ENCODE results near the gene SLCO2A1. TPM values are rescaled to one million over a fixed set of nuclear protein-coding genes. Genes with fewer than 3 reads are reported as not detected.

The SLCO2A1 gene
- total RNA-seq, 4 donors from 2014 or later: 15.0 to 33.0 (median 19.2) TPM

- Histone ChIP-seq H3K27ac (no peak overlapping the region), H3K27me3 (no peaks in the 10 kb centered on the region), H3K4me1 (peaks cover 0 to 6% (median 0%) of the 10 kb centered on the region in 4 donors), H3K9me3 (no peaks in the 10 kb centered on the region), H3K4me3 (no peak overlapping the region), H3K36me3 (no peaks in the 10 kb centered on the region)
- DNase-seq: no peak
- TF ChIP-seq CTCF (IDR thresholded peaks at IDR 0.05): no peak
- no peak for TF ChIP-seq POLR2A (IDR thresholded peaks at IDR 0.05)
Observed at GRCh38 chr3:134044459-134044858, 14.7 kb upstream of the SLCO2A1 start.

GRCh38 chr3:134040066-134040465 is 10.3 kb upstream of the SLCO2A1 start:
- Histone ChIP-seq H3K27ac (peak overlapping the region in 3 of 4 donors; percentile 72 to 94 (median 89)), H3K4me3 (no peak overlapping the region), H3K4me1 (peaks cover 0 to 18% (median 0%) of the 10 kb centered on the region in 4 donors), H3K9me3 (no peaks in the 10 kb centered on the region), H3K36me3 (no peaks in the 10 kb centered on the region), H3K27me3 (no peaks in the 10 kb centered on the region)
- DNase-seq: no peak
- TF ChIP-seq POLR2A (IDR thresholded peaks at IDR 0.05) (no peak), CTCF (IDR thresholded peaks at IDR 0.05) (no peak)

DNA sequence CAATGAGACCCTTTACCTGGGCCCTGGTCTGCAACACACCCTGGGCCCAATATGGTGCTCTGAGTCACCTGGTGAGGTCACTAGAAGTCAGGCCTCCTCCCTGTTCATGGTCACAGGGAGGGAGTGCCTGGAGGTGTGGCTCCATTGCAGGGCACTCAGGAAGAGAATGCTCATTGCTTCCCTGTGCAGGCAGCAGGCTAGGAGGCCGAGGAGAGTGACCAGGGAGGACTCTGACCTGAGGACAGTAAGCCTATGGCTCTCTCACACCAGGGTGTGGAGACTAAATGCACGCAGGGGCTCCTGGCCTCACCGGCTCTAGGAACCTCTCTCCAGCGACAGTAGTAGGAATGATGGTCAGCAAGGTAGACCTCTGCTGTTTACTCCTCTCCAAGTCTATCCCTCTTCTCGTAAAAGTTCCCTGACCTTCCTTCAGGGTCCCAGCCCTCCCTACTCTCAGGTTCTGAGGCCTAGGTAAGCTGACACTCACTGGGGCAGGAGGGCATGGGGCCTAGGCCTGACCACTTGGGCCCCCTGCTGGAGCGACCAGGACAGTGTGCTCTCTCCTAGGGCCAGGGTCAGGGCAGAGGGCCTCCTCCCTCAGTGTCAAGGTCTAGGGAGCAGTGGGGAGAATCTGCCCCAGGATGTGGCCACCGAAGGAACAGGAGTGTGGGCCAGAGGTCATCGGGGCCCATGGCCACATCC is 9.6 kb upstream of the SLCO2A1 start:
- peak in 2 of 3 donors; percentile 88 to 90 for DNase-seq
- Histone ChIP-seq H3K4me3 (peak overlapping the region in 1 of 4 donors; percentile 15), H3K36me3 (no peaks in the 10 kb centered on the region), H3K4me1 (peaks cover 0 to 18% (median 0%) of the 10 kb centered on the region in 4 donors), H3K9me3 (no peaks in the 10 kb centered on the region), H3K27me3 (no peaks in the 10 kb centered on the region), H3K27ac (peak overlapping the region in 3 of 4 donors; percentile 72 to 94 (median 89))
- TF ChIP-seq CTCF (IDR thresholded peaks at IDR 0.05): peak in 3 of 6 experiments; percentile 31 to 39 (median 38)
- peak; percentile 60 to 72 for TF ChIP-seq POLR2A (IDR thresholded peaks at IDR 0.05)

- H3K9me3 ChIP-seq: no peaks in the 10 kb centered on the region
- no peaks in the 10 kb centered on the region for H3K27me3 ChIP-seq
- H3K36me3 ChIP-seq: no peaks in the 10 kb centered on the region
- peaks cover 0 to 18% (median 0%) of the 10 kb centered on the region in 4 donors for H3K4me1 ChIP-seq
- peak overlapping the region in 3 of 4 donors; percentile 68 to 94 (median 89) for H3K27ac ChIP-seq
- H3K4me3 ChIP-seq: peak overlapping the region in 1 of 4 donors; percentile 15
- DNase-seq: peak in 1 of 3 donors; percentile 54
- TF ChIP-seq POLR2A (IDR thresholded peaks at IDR 0.05) (no peak), CTCF (IDR thresholded peaks at IDR 0.05) (no peak)
Observed at GRCh38 chr3:134038716-134039115, 9.0 kb upstream of the SLCO2A1 start.

DNA sequence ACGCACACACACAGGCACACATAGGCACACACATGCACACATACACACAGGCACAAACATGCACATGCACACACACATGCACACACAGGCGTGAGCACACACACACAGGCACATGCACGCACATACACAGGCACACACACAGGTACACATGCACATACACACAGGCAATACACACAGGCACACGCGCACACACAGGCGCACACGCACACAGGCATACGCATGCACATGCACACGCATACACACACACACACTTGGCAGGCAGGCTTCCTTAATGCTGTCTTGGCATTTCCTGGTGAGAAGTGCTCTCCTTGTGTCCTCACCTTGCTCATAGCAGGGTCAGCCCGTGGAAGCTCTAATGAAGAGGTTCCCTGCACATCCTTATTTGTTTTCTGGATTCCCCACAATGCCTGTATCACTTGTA is 8.4 kb upstream of the SLCO2A1 start:
- DNase-seq: peak in 1 of 3 donors; percentile 56
- H3K36me3 ChIP-seq: no peaks in the 10 kb centered on the region
- H3K27ac ChIP-seq: peak overlapping the region in 3 of 4 donors; percentile 68 to 94 (median 89)
- H3K4me3 ChIP-seq: peak overlapping the region in 1 of 4 donors; percentile 15
- H3K9me3 ChIP-seq: no peaks in the 10 kb centered on the region
- TF ChIP-seq CTCF (IDR thresholded peaks at IDR 0.05) (no peak), POLR2A (IDR thresholded peaks at IDR 0.05) (no peak)
- H3K4me1 ChIP-seq: peaks cover 0 to 18% (median 0%) of the 10 kb centered on the region in 4 donors
- H3K27me3 ChIP-seq: no peaks in the 10 kb centered on the region

Data from Peyer's patch (tissue), 4 donors.